ENCODE data around the gene CHTOP. TPM values are rescaled to one million over a fixed set of nuclear protein-coding genes. Genes with fewer than 3 reads are reported as not detected.
A peak's percentile ranks its signal among the peaks of the same experiment; 100 is the strongest.

CHTOP gene
- total and polyA plus RNA-seq, 2 of the 13 experiments (the other 11 are each of a cell fraction or from before 2014, with no cell fraction given), result 38.0 to 51.9 TPM

DNA sequence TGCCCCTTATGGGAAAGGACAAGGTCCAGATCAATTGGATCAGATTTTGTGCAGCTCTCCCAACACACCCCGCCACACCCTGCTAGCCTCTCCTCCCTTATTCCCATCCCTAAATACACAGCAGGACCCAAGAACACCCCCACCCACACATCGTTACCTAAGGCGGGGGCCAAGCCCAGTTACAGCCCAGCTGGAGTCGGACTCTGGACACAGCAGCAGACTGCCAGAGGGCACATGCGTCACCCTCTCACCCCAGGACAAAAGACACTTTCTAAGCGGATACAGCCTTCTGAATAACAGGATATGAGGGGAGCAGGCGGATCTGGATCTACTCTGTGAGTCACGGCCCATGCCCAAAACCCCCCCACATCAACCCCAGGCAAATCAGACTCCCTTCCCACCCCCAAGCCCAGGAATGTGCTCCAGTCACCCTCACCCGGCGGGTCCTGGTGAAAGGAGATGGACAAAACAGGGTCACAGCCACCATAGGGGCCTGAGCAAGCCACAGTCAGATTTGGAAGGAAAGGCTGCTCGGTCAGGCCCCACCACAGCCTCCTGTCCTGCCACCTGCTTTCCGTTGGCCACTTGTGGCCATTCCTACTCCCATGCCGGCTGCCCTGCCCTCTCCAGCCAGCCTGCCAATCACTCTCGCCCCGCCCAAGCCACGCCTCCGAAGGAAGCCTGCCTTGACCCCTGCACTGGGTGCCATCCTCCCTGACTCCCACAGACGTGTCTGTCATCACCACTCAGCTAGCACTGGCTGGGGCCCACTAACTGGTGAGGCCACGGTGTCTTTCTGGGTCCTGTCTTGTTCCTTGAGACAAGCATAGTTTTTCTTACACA is 24.9 kb upstream of the CHTOP start (continued):
- TF ChIP-seq, protein P1, sequence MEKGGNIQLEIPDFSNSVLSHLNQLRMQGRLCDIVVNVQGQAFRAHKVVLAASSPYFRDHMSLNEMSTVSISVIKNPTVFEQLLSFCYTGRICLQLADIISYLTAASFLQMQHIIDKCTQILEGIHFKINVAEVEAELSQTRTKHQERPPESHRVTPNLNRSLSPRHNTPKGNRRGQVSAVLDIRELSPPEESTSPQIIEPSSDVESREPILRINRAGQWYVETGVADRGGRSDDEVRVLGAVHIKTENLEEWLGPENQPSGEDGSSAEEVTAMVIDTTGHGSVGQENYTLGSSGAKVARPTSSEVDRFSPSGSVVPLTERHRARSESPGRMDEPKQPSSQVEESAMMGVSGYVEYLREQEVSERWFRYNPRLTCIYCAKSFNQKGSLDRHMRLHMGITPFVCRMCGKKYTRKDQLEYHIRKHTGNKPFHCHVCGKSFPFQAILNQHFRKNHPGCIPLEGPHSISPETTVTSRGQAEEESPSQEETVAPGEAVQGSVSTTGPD (CRISPR knock-in tag; IDR thresholded peaks at IDR 0.05), result no peak
- TF ChIP-seq, protein P2, sequence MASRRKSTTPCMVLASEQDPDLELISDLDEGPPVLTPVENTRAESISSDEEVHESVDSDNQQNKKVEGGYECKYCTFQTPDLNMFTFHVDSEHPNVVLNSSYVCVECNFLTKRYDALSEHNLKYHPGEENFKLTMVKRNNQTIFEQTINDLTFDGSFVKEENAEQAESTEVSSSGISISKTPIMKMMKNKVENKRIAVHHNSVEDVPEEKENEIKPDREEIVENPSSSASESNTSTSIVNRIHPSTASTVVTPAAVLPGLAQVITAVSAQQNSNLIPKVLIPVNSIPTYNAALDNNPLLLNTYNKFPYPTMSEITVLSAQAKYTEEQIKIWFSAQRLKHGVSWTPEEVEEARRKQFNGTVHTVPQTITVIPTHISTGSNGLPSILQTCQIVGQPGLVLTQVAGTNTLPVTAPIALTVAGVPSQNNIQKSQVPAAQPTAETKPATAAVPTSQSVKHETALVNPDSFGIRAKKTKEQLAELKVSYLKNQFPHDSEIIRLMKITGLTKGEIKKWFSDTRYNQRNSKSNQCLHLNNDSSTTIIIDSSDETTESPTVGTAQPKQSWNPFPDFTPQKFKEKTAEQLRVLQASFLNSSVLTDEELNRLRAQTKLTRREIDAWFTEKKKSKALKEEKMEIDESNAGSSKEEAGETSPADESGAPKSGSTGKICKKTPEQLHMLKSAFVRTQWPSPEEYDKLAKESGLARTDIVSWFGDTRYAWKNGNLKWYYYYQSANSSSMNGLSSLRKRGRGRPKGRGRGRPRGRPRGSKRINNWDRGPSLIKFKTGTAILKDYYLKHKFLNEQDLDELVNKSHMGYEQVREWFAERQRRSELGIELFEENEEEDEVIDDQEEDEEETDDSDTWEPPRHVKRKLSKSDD (CRISPR knock-in tag; IDR thresholded peaks at IDR 0.05; ENCODE audit: low read depth), result no peak
- TF ChIP-seq HNF4G (IDR thresholded peaks at IDR 0.05; ENCODE audit: borderline replicate concordance, low read depth, low read length) (peak; percentile 87), HNF4G (CRISPR knock-in tag; IDR thresholded peaks at IDR 0.05; ENCODE audit: borderline replicate concordance, low read depth) (no peak; the same call in 1 of the 2 replicates), MXI1 (IDR thresholded peaks at IDR 0.05; ENCODE audit: borderline replicate concordance, low read depth, low read length) (peak; percentile 28; the same call in 1 of the 3 replicates), FOXA3 (CRISPR knock-in tag; IDR thresholded peaks at IDR 0.05) (peak; percentile 37), ZNF343 (CRISPR knock-in tag; IDR thresholded peaks at IDR 0.05) (no peak), PAF1 (CRISPR knock-in tag; IDR thresholded peaks at IDR 0.05) (no peak), MZF1 (CRISPR knock-in tag; IDR thresholded peaks at IDR 0.05; ENCODE audit: borderline replicate concordance) (peak; percentile 19; the same call in 1 of the 2 replicates), RFXANK (CRISPR knock-in tag; IDR thresholded peaks at IDR 0.05) (no peak), KDM6A (CRISPR knock-in tag; IDR thresholded peaks at IDR 0.05; ENCODE audit: low read depth) (peak; percentile 64)
- TF ChIP-seq, protein P3, sequence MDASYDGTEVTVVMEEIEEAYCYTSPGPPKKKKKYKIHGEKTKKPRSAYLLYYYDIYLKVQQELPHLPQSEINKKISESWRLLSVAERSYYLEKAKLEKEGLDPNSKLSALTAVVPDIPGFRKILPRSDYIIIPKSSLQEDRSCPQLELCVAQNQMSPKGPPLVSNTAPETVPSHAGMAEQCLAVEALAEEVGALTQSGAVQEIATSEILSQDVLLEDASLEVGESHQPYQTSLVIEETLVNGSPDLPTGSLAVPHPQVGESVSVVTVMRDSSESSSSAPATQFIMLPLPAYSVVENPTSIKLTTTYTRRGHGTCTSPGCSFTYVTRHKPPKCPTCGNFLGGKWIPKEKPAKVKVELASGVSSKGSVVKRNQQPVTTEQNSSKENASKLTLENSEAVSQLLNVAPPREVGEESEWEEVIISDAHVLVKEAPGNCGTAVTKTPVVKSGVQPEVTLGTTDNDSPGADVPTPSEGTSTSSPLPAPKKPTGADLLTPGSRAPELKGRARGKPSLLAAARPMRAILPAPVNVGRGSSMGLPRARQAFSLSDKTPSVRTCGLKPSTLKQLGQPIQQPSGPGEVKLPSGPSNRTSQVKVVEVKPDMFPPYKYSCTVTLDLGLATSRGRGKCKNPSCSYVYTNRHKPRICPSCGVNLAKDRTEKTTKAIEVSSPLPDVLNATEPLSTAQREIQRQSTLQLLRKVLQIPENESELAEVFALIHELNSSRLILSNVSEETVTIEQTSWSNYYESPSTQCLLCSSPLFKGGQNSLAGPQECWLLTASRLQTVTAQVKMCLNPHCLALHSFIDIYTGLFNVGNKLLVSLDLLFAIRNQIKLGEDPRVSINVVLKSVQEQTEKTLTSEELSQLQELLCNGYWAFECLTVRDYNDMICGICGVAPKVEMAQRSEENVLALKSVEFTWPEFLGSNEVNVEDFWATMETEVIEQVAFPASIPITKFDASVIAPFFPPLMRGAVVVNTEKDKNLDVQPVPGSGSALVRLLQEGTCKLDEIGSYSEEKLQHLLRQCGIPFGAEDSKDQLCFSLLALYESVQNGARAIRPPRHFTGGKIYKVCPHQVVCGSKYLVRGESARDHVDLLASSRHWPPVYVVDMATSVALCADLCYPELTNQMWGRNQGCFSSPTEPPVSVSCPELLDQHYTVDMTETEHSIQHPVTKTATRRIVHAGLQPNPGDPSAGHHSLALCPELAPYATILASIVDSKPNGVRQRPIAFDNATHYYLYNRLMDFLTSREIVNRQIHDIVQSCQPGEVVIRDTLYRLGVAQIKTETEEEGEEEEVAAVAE (CRISPR knock-in tag; IDR thresholded peaks at IDR 0.05; ENCODE audit: borderline replicate concordance), result 0 out of 2 replicates have a peak, but pooled peaks have one; percentile 14
- TF ChIP-seq, protein P4, sequence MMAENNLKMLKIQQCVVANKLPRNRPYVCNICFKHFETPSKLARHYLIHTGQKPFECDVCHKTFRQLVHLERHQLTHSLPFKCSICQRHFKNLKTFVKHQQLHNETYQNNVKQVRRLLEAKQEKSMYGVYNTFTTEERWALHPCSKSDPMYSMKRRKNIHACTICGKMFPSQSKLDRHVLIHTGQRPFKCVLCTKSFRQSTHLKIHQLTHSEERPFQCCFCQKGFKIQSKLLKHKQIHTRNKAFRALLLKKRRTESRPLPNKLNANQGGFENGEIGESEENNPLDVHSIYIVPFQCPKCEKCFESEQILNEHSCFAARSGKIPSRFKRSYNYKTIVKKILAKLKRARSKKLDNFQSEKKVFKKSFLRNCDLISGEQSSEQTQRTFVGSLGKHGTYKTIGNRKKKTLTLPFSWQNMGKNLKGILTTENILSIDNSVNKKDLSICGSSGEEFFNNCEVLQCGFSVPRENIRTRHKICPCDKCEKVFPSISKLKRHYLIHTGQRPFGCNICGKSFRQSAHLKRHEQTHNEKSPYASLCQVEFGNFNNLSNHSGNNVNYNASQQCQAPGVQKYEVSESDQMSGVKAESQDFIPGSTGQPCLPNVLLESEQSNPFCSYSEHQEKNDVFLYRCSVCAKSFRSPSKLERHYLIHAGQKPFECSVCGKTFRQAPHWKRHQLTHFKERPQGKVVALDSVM (CRISPR knock-in tag; IDR thresholded peaks at IDR 0.05), result no peak
- TF ChIP-seq, protein P5, sequence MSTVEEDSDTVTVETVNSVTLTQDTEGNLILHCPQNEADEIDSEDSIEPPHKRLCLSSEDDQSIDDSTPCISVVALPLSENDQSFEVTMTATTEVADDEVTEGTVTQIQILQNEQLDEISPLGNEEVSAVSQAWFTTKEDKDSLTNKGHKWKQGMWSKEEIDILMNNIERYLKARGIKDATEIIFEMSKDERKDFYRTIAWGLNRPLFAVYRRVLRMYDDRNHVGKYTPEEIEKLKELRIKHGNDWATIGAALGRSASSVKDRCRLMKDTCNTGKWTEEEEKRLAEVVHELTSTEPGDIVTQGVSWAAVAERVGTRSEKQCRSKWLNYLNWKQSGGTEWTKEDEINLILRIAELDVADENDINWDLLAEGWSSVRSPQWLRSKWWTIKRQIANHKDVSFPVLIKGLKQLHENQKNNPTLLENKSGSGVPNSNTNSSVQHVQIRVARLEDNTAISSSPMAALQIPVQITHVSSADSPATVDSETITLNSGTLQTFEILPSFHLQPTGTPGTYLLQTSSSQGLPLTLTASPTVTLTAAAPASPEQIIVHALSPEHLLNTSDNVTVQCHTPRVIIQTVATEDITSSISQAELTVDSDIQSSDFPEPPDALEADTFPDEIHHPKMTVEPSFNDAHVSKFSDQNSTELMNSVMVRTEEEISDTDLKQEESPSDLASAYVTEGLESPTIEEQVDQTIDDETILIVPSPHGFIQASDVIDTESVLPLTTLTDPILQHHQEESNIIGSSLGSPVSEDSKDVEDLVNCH (CRISPR knock-in tag; IDR thresholded peaks at IDR 0.05), result 0 out of 2 replicates have a peak, but pooled peaks have one; percentile 53

All from HepG2 (cell line).